ENCODE data around the gene ZCCHC24.

Gene ZCCHC24

GRCh38 chr10:79393924-79394610 is 51.4 kb downstream of the ZCCHC24 start:
- no peak for DNase-seq

- no peak for DNase-seq
Observed at GRCh38 chr10:79393221-79393923, 52.1 kb downstream of the ZCCHC24 start.

- DNase-seq: no peak
Observed at GRCh38 chr10:79392506-79393176, 52.8 kb downstream of the ZCCHC24 start.

GRCh38 chr10:79392020-79392398 is 53.4 kb downstream of the ZCCHC24 start:
- no peak for DNase-seq

GRCh38 chr10:79391231-79392019 is 54.0 kb downstream of the ZCCHC24 start:
- no peak for DNase-seq

- no peak for DNase-seq
Observed at GRCh38 chr10:79390551-79391229, 54.7 kb downstream of the ZCCHC24 start.

GRCh38 chr10:79390057-79390456 is 55.4 kb downstream of the ZCCHC24 start:
- no peak for DNase-seq

GRCh38 chr10:79387974-79388850 is 57.2 kb downstream of the ZCCHC24 start:
- no peak for DNase-seq

- no peak for DNase-seq
Observed at GRCh38 chr10:79387466-79387973, 57.9 kb downstream of the ZCCHC24 start.

- no peak for DNase-seq
Observed at GRCh38 chr10:79386637-79387465, 58.6 kb downstream of the ZCCHC24 start.

GRCh38 chr10:79385804-79386531 is 59.5 kb downstream of the ZCCHC24 start:
- no peak for DNase-seq

- DNase-seq: no peak
Observed at GRCh38 chr10:79385392-79385795, 60.0 kb downstream of the ZCCHC24 start.

GRCh38 chr10:79384773-79385391 is 60.5 kb downstream of the ZCCHC24 start:
- no peak for DNase-seq

GRCh38 chr10:79383974-79384606 is 61.3 kb downstream of the ZCCHC24 start:
- DNase-seq: no peak

GRCh38 chr10:79382491-79382941 is 62.9 kb downstream of the ZCCHC24 start:
- no peak for DNase-seq

GRCh38 chr10:79381804-79382221 is 63.6 kb downstream of the ZCCHC24 start:
- DNase-seq: no peak

- DNase-seq: no peak
Observed at GRCh38 chr10:79380946-79381721, 64.3 kb downstream of the ZCCHC24 start.
